ENCODE results near the gene CPSF3.

Gene CPSF3

GRCh38 chr2:9400268-9401058 is 23.0 kb upstream of the CPSF3 start:
- Histone ChIP-seq H3K9ac (ENCODE audit: low read length) (no peak overlapping the region), H4K12ac (ENCODE audit: low read depth, low read length) (no peak overlapping the region), H4K91ac (ENCODE audit: low read depth, low read length) (no peak overlapping the region), H3K4me3 (ENCODE audit: low read depth, low read length) (no peak overlapping the region), H2BK5ac (ENCODE audit: low read depth, low read length, poor library complexity) (no peak overlapping the region), H3K4ac (ENCODE audit: low read depth, low read length) (no peak overlapping the region), H3K4me1 (ENCODE audit: control insufficient read depth in 1 of 2, insufficient read depth in 2 of 2, low read length in 2 of 2) (no peaks in the 10 kb centered on the region), H3K18ac (ENCODE audit: low read length) (no peak overlapping the region), H3K27ac (ENCODE audit: low read depth, low read length) (no peak overlapping the region), H3K79me1 (ENCODE audit: low read length) (no peaks in the 10 kb centered on the region), H3K27me3 (ENCODE audit: insufficient read depth, low read length) (no peaks in the 10 kb centered on the region), H3K9me3 (ENCODE audit: insufficient read depth, low read depth, low read length) (peaks cover 3% of the 10 kb centered on the region), H2BK12ac (ENCODE audit: low read length) (no peak overlapping the region), H3K4me2 (ENCODE audit: low read length) (no peak overlapping the region), H4K8ac (ENCODE audit: low read depth, low read length) (no peak overlapping the region), H3K79me2 (ENCODE audit: control insufficient read depth, insufficient read depth, low read length, poor library complexity) (no peaks in the 10 kb centered on the region), H3K14ac (ENCODE audit: low read length) (no peak overlapping the region), H2AK5ac (ENCODE audit: low read length) (no peak overlapping the region), H3K23ac (ENCODE audit: low read length) (no peak overlapping the region), H2AFZ (ENCODE audit: insufficient read depth, low read length, poor library complexity) (no peak overlapping the region), H3K36me3 (ENCODE audit: control insufficient read depth in 1 of 2, insufficient read depth in 2 of 2, low read length in 2 of 2) (peaks cover 40 to 44% of the 10 kb centered on the region in 2 experiments), H2BK120ac (ENCODE audit: insufficient read depth, low read length, poor library complexity) (no peak overlapping the region)
- no CpG with 5 or more reads among the region's 12 CpGs for WGBS (ENCODE audit: extremely low coverage, insufficient coverage, insufficient read length)
- DNase-seq = no peak

- H4K12ac ChIP-seq (ENCODE audit: low read depth, low read length) = no peak overlapping the region
- no peaks in the 10 kb centered on the region for H3K79me2 ChIP-seq (ENCODE audit: control insufficient read depth, insufficient read depth, low read length, poor library complexity)
- H3K9ac ChIP-seq (ENCODE audit: low read length) = no peak overlapping the region
- H3K14ac ChIP-seq (ENCODE audit: low read length) = no peak overlapping the region
- H2BK120ac ChIP-seq (ENCODE audit: insufficient read depth, low read length, poor library complexity) = no peak overlapping the region
- H3K27me3 ChIP-seq (ENCODE audit: insufficient read depth, low read length) = no peaks in the 10 kb centered on the region
- no peak overlapping the region for H3K18ac ChIP-seq (ENCODE audit: low read length)
- peaks cover 0 to 2% of the 10 kb centered on the region in 2 experiments for H3K4me1 ChIP-seq (ENCODE audit: control insufficient read depth in 1 of 2, insufficient read depth in 2 of 2, low read length in 2 of 2)
- no peak for DNase-seq
- no peak overlapping the region for H3K27ac ChIP-seq (ENCODE audit: low read depth, low read length)
- H3K4ac ChIP-seq (ENCODE audit: low read depth, low read length) = no peak overlapping the region
- no peak overlapping the region for H3K23ac ChIP-seq (ENCODE audit: low read length)
- no CpG with 5 or more reads among the region's 12 CpGs for WGBS (ENCODE audit: extremely low coverage, insufficient coverage, insufficient read length)
- H2BK5ac ChIP-seq (ENCODE audit: low read depth, low read length, poor library complexity) = no peak overlapping the region
- peaks cover 3% of the 10 kb centered on the region for H3K9me3 ChIP-seq (ENCODE audit: insufficient read depth, low read depth, low read length)
- H4K91ac ChIP-seq (ENCODE audit: low read depth, low read length) = no peak overlapping the region
- peak overlapping the region; percentile 12 for H3K4me3 ChIP-seq (ENCODE audit: low read depth, low read length)
- H2BK12ac ChIP-seq (ENCODE audit: low read length) = no peak overlapping the region
- no peak overlapping the region for H2AK5ac ChIP-seq (ENCODE audit: low read length)
- H2AFZ ChIP-seq (ENCODE audit: insufficient read depth, low read length, poor library complexity) = no peak overlapping the region
- H3K36me3 ChIP-seq (ENCODE audit: control insufficient read depth in 1 of 2, insufficient read depth in 2 of 2, low read length in 2 of 2) = peaks cover 37 to 44% of the 10 kb centered on the region in 2 experiments
- no peak overlapping the region for H3K4me2 ChIP-seq (ENCODE audit: low read length)
- H3K79me1 ChIP-seq (ENCODE audit: low read length) = no peaks in the 10 kb centered on the region
- no peak overlapping the region for H4K8ac ChIP-seq (ENCODE audit: low read depth, low read length)
These were observed 22.4 kb upstream of the CPSF3 start for GRCh38 chr2:9401059-9401547.

- Histone ChIP-seq H3K4ac (ENCODE audit: low read depth, low read length) (no peak overlapping the region), H3K23ac (ENCODE audit: low read length) (no peak overlapping the region), H3K4me3 (ENCODE audit: low read depth, low read length) (no peak overlapping the region), H2BK120ac (ENCODE audit: insufficient read depth, low read length, poor library complexity) (no peak overlapping the region), H3K27ac (ENCODE audit: low read depth, low read length) (no peak overlapping the region), H4K12ac (ENCODE audit: low read depth, low read length) (no peak overlapping the region), H4K91ac (ENCODE audit: low read depth, low read length) (no peak overlapping the region), H3K14ac (ENCODE audit: low read length) (no peak overlapping the region), H4K8ac (ENCODE audit: low read depth, low read length) (no peak overlapping the region), H2BK12ac (ENCODE audit: low read length) (no peak overlapping the region), H2AK5ac (ENCODE audit: low read length) (no peak overlapping the region), H2BK5ac (ENCODE audit: low read depth, low read length, poor library complexity) (no peak overlapping the region), H3K79me2 (ENCODE audit: control insufficient read depth, insufficient read depth, low read length, poor library complexity) (no peaks in the 10 kb centered on the region), H2AFZ (ENCODE audit: insufficient read depth, low read length, poor library complexity) (no peak overlapping the region), H3K27me3 (ENCODE audit: insufficient read depth, low read length) (no peaks in the 10 kb centered on the region), H3K9me3 (ENCODE audit: insufficient read depth, low read depth, low read length) (peaks cover 2% of the 10 kb centered on the region), H3K79me1 (ENCODE audit: low read length) (no peaks in the 10 kb centered on the region), H3K4me1 (ENCODE audit: control insufficient read depth in 1 of 2, insufficient read depth in 2 of 2, low read length in 2 of 2) (peaks cover 0 to 2% of the 10 kb centered on the region in 2 experiments), H3K18ac (ENCODE audit: low read length) (no peak overlapping the region), H3K36me3 (ENCODE audit: control insufficient read depth in 1 of 2, insufficient read depth in 2 of 2, low read length in 2 of 2) (peaks cover 35 to 45% of the 10 kb centered on the region in 2 experiments), H3K4me2 (ENCODE audit: low read length) (no peak overlapping the region), H3K9ac (ENCODE audit: low read length) (no peak overlapping the region)
- no CpG with 5 or more reads among the region's 19 CpGs for WGBS (ENCODE audit: extremely low coverage, insufficient coverage, insufficient read length)
- DNase-seq = no peak
These were observed 21.6 kb upstream of the CPSF3 start for GRCh38 chr2:9401646-9402371.

DNA sequence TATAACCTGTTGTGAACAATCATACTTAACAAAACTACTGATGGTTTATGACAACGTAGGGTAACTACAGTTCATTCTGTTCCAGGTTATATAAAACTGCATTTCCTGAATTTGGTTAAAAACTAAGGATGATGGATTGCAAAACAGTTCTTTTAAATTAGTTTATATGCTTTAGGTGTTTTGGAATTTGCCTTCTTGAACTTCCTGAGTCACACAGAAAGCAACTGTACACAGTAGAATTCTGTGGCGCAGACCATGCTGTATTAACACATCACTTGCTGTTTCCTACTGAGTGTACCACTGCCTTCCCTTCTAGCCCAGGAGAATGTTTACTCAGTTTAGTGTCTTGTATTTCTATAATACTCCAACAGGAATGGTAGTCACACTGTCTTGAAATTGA is 19.5 kb upstream of the CPSF3 start:
- DNase-seq = no peak

More for the DNA sequence above, 19.5 kb upstream of the CPSF3 start:
- Histone ChIP-seq H3K9me3 (ENCODE audit: insufficient read depth, low read depth, low read length) (peaks cover 4% of the 10 kb centered on the region), H2BK12ac (ENCODE audit: low read length) (no peak overlapping the region), H2AK5ac (ENCODE audit: low read length) (no peak overlapping the region), H2AFZ (ENCODE audit: insufficient read depth, low read length, poor library complexity) (no peak overlapping the region), H3K79me2 (ENCODE audit: control insufficient read depth, insufficient read depth, low read length, poor library complexity) (no peaks in the 10 kb centered on the region), H3K4me1 (ENCODE audit: control insufficient read depth in 1 of 2, insufficient read depth in 2 of 2, low read length in 2 of 2) (peaks cover 0 to 2% of the 10 kb centered on the region in 2 experiments), H2BK120ac (ENCODE audit: insufficient read depth, low read length, poor library complexity) (no peak overlapping the region), H3K36me3 (ENCODE audit: control insufficient read depth in 1 of 2, insufficient read depth in 2 of 2, low read length in 2 of 2) (peaks cover 43 to 50% of the 10 kb centered on the region in 2 experiments), H3K4ac (ENCODE audit: low read depth, low read length) (no peak overlapping the region), H4K8ac (ENCODE audit: low read depth, low read length) (no peak overlapping the region), H3K79me1 (ENCODE audit: low read length) (no peaks in the 10 kb centered on the region), H3K4me2 (ENCODE audit: low read length) (no peak overlapping the region), H4K91ac (ENCODE audit: low read depth, low read length) (no peak overlapping the region), H4K12ac (ENCODE audit: low read depth, low read length) (no peak overlapping the region), H2BK5ac (ENCODE audit: low read depth, low read length, poor library complexity) (no peak overlapping the region), H3K9ac (ENCODE audit: low read length) (no peak overlapping the region), H3K23ac (ENCODE audit: low read length) (no peak overlapping the region), H3K18ac (ENCODE audit: low read length) (no peak overlapping the region), H3K27ac (ENCODE audit: low read depth, low read length) (no peak overlapping the region), H3K14ac (ENCODE audit: low read length) (no peak overlapping the region), H3K4me3 (ENCODE audit: low read depth, low read length) (no peak overlapping the region), H3K27me3 (ENCODE audit: insufficient read depth, low read length) (no peaks in the 10 kb centered on the region)
- no CpG with 5 or more reads among the region's 2 CpGs for WGBS (ENCODE audit: extremely low coverage, insufficient coverage, insufficient read length)

Data from trophoblast cell (in vitro differentiated cells and primary cell).